ENCODE measurements around the gene NRAP.
"Not testable (repeated sequence)": the region's sequence is repeated elsewhere in the genome, so short reads cannot be mapped to it uniquely, and the experiment has no call there.

The NRAP gene

DNA sequence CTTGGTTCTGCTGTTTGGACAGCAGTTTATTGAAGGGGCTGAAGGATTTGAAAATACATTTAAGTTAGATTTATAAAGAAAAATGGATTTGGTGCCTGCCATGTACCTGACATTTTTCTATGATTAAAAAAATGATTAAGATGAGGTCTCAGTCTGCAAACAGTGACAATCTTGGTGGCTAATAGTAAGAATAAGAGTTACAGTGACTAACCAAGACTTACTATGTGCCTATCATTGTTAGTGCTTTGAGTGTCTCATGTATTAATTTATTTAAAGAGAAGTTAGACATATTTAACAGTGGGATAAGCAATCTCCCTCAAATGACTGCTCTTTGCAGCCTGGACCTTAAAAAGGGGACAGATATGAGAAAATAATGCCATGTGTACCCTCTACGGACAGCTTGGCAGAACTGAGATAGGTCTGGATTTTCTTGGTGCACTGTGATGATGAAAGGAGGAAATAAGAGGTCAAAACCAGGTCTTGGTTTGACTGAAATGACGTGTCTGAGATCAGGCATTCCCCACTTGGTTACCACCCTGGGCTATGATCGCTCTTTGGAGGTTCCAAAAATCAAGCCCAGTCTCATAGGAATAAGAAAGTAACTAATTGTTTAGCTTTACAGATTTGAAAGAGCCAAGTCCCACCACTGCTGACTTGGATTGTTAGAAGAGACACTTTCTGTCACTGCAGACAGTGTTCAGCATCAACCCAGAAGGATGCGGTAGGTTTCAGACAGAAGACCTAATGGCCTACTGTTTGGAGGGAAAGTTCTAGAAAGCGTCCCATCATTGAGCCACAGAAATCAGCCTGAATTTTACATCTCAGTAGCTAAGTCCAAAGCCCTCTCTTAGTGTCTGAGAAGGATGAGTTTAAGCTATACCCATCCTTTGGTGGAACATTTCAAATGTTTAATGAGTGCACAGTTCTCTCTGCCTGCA is 18.0 kb upstream of the NRAP start:
- no peak for FAIRE-seq

DNA sequence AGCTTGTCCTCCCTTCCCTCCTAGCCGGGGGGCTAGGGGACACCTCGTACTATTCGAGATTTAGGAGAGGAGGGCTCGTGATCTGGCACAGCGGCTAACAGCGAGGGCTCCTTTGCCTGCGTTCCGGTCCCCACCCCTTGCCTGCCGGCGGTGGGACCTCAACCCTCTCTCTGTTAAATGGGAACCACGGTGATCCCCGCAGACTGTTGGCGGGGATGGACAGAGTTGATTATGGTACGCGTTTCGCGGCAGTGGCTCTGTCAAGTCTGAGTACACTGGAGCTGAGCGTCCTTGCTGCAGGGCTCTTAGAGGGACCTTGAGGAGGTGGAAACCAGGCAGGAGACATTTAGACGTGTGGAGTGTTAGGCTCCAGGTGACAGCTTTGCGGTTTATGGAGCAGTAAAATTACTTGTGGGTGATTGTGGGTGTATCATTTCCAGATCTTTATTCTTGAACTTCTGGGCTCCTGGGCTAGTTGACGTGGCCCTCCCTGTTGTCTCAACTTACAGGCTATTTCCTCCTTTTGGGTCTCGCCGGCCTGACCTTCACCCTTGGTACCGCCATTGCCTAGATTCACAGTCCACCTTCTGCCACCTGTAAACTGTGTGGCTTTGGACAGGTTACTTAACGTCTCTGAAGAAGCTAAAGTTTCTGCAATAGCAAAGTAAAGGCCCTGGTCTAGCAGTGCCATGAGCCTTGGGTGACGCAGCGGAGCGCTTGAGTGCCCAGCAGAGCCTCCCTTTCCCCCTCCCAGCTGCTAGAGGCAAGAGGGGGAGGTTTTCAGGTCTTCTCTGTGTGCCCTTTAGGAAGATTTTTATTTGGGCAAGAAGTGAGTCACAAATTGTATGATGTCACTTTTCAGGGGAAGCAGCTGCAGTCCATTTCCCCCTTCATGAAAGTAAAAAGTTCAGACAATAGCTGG is 16.6 kb upstream of the NRAP start:
- FAIRE-seq, result no peak

DNA sequence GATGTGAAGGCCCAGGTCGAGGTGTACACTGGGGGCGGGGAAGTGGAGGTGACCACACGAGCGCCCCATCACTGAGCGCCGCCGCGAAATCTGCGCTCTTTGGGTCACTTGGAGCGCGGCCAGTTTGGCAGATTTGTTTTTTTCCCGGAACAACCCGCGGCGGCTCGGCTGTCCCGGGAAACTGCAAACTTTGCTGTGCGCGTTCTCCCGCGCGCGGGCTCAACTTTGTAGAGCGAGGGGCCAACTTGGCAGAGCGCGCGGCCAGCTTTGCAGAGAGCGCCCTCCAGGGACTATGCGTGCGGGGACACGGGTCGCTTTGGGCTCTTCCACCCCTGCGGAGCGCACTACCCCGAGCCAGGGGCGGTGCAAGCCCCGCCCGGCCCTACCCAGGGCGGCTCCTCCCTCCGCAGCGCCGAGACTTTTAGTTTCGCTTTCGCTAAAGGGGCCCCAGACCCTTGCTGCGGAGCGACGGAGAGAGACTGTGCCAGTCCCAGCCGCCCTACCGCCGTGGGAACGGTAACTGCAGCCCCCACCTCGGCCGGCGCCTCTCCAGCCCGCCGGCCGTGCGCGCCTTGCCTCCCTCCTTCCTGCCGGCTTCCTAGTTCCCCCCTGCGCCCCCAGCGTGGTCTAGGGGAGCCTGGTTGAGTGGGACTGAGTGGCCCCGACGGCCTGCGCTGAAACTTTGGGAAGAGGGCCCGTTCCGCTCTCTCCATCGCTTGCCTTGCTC is 15.8 kb upstream of the NRAP start, which contains the start of gene CASP7:
TSS of gene CASP7 (plus strand) at position 450 of the 727 bp plus-strand sequence. CDS start 17,582 bp downstream, outside the sequence.
- FAIRE-seq, result no peak

DNA sequence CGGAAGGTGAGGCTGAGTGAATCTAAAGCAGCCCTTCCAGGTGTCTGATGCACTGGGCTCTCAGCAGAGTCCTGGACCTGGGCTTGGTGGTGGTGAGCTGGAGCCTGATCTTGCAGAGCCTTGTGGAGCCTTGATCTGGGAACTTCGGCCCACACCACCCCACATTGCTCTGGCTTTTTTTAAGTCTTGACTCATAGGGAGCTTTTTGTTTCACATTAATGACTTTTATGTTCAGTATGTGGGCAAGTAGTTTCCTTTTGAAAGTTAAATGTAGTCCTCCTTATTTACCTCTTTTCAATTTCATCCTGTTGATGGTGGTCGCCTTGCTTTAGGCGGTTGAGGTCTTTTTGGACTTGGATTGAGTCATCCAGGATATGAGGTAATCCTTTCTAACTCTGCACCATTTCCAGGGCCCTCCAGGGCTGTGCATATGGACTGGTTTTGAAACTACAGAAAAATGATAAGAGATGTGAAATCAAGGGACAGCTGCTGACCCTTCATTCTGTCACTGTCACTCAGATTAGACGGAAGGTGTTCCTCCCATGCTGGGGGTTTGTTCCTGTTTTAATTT is 2.9 kb upstream of the NRAP start:
- no peak for FAIRE-seq

DNA sequence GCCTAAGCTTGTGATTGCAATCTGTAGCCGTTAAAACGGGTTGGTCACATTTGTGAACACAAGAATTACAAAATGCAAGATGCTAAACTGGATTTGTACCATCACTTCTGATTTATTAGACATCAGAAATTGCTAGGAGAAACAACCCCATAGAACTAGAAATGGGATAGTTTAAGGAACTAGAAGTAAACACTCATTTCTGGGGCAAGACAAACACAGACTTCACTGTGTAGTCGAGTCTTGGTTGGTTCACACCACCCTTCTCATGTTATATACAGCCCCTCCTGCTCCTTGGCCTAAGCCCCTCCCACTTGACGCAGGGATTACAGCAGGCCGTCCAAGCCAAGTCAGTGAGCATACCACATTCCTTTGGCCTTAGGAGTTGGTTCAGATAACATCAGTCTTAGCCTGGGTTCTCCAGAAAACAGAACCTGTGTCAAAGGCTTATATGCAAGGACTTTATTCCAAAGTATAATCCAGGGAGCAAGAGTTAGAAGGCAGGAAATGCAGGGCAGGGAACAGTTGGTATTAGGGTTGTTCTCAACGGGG is 2.0 kb upstream of the NRAP start:
- no peak for FAIRE-seq

DNA sequence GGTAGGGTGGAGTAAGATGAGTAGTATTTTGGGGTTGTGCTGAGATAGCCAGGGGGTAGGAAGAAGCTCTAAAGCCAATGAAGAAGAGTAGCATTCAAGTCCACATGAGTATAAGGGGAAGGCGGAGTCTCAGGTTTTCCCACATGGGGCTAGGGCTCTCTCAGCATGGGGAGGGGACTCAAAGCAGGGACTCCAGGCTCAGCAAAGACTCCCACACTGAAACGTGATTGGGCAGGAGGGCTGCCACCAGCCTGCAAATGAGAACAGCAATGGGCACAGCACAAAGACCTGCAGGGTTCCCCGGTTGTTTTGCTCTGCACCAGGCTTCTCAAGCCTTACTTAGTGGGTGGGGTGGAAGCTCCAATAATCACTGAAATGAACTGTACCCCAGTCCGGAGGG is 1.5 kb upstream of the NRAP start:
- FAIRE-seq, result no peak

DNA sequence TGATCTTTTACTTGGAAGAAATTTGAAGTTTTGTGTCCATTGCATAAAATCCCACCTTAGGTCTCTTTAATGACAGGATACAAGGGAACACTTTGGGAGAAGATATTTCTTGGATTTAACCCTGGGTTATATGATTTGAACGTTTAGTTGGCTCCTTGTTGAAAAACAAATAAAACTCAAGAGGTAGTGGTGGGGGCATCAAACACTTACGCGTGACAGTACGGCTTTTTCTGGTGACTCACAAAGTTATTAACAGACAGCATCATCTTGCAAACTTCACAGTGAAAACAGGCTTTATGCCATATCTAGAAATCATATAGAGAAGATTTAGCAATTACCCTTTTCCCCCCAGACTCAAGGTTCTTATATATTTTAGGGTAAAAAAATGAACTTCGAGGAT is 699 bp downstream of the NRAP start:
- FAIRE-seq, result no peak

DNA sequence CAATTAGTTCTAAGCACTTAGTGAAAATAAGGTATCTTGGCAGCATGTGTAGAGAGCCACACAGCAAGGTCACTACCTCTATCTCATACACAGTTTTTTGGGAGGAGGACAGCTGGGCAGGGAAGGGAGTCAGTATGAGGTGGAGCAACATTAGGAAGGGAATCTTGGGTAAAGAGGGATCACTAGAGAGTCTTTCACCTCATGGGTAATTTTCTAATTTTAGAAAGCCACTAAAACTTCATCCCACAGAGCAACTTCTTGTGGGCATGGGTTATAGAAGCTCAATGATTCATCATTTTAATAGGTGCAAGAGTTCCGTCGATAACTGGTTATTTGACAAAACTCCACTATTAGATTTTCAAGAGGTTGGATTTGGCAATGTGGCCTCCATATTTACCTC is 2.5 kb downstream of the NRAP start:
- FAIRE-seq, result no peak

DNA sequence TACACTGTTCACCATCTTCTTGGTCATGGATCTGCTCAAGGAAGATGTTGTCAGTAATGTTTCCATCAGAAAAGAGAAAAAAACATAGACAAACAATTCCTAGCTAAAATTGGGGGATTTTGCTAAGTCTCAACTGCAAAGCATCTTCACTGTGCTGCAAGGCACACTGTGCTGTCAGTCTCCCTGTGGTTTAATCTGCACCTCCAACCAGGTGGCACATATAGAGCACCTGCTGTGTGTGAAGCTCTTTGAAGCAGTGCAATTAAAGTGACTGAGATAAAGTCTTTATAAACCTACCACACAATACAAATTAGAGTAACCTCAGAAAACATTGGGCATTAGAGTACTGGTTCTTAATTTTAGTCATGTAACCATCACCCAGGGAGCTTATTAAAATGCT is 6.3 kb downstream of the NRAP start:
- FAIRE-seq, result no peak

DNA sequence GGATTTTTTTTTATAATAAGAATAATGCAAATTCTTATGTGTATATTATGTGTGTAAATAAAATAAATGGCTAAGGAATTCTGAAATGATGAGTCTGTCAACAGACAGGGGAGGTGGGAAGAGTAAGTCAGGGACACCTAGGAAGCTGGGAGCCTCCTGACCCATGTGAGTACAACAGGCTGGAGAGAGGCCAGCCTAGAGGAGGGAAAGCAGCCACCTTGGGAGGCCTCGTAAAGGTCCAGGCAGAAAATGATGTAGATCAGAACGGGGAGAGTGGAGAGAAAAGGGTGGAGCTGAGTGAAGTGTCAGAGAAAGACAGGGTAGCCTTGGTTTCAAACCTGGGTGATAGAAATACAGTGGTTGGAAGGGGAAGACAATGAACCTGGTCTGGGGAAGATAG is 6.9 kb downstream of the NRAP start:
- no peak for FAIRE-seq

DNA sequence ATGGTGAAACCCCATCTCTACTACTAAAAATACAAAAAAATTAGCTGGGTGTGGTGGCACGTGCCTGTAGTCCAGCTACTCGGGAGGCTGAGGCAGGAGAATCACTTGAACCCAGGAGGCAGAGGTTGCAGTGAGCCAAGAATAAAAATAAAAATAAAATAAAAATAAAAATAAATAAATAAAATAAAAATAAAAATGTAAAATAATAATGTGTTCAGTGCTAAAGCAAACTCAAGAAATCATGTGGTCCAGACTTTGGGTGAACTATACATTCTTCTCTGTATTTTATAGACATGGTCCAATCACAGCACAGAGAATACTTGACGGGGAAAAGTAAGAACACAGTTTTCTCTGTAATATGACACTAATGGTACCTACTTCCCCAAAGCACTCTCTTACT is 11.4 kb downstream of the NRAP start:
- not testable (repeated sequence) for FAIRE-seq

DNA sequence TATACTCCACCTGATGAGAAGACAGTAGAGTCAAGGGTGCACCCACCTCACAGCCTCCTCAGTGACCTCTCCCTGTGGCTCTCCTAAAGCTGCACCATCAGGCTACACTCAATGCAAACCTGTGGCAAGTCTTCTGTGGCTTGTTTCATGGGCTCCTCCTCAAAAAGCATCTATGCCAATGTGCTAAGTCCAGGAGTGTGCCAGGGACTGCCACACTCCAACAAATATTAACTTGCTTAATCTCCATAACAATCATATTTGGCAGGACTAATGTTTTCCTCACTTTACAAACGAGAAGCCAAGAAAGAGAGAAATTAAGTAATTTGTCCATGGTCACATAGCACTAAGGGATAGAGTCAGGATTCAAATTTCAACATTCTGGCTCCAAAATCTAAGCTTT is 11.9 kb downstream of the NRAP start:
- no peak for FAIRE-seq

DNA sequence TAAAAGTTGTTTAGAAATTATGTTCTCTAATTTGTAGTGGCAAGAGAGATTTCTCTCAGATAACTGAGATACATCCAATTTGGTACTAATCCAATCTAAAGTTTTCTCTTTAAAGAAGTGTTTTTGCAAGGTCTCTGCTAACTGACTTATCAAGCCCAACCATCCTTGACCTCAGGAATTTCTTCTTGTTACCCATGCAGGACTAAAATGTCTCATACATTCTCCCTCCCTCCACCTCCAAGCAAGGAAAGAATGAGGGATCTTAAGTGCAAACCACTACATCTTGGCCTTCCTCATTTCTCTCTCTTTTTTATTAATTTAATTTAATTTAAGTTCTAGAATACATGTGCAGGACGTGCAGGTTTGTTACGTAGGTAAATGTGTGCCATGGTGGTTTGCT is 12.8 kb downstream of the NRAP start:
- no peak for FAIRE-seq

DNA sequence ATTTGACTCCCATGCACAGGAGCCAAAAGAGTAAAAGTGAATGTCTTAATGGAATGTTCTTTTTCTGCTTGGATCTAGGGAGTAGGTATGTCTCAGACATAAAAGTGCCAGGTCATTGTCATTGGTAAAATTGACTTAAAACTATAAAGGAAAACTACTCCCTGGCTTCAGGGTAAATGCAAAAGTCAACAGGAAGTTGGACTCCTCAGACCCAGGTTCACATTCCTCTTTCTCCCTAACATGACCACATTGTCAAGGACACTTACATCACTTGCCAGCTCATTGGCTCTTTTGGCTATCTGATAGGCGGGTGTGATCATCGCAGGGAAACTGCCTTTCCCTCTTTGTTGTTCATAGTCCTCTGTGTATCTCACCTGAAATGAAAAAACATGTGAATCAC is 13.7 kb downstream of the NRAP start:
- FAIRE-seq, result no peak

DNA sequence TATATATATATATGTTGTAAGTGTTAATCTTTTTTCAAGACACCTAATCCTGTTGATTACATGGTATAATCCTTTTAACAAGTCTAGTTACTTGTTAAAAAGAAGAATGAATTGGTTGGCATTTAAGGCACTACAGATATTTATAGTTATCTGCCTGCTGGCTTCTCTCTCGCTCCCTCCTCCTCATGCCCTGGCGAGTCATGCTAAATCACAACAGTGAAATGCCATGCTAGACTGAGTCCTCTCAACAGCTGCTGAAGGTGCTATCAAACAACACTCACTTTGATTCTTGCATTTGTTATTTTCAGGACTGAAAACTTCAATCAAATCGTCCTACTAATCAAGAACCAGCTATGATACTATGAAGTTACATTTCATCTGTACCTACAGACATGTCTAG is 15.4 kb downstream of the NRAP start:
- FAIRE-seq, result no peak

DNA sequence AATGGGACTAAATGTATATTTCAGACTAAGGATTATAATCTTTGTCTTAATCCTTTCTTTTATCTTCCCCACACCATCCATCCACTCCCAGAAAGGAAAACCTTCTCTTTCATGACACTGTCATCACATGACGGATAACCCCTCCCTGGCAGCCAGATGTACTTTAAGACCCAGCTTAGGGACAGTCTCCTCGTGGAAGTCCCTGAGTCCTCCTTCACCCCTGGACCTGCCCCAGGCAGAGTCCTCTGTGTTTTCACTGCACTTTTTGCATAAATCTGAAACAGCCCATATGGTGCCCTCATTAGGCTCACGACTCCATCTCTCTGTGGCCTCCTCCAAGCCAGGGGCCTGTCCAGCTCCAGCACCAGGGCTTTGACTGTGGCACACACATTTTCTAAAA is 16.0 kb downstream of the NRAP start:
- FAIRE-seq, result no peak

DNA sequence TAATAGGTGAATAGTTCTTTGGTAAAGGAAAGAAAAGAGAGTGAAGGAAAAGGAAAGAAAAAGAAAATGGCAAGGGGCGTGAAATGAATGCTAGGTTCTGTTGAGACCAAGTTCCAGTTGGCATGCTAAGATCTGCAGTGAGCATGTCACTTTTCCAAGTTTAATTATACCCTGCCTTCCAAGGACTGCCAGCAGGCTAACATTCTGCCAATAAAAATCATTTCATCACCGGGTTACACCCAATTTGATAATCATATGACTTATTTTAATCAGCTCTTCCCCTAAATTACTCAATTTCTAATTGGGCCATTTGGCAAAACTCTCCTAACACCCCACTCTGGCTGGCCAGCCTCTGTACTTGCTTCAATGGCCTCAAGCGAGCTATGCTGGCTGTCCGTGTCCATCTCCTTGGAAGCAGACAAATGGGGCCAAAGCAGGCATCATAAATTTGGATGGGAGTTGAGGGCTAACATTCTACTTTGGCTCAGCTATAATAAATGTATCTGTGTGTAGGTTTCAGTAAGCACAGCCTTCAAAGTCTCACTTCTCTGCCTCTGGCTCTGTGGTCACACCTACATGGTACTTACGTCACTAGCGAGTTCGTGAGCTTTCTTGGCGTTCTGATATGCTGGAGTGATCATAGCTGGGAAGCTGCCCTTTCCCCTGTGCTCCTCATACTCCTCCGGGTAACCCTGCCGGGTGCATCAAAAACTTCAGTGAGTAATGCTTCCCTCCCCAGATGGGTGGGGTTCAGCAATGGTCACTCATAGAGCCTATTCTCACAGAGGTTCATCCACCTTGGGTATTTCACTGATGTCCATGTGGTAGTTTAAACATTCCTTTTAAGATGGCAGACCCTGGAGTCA is 17.3 kb downstream of the NRAP start:
- no peak for FAIRE-seq

DNA sequence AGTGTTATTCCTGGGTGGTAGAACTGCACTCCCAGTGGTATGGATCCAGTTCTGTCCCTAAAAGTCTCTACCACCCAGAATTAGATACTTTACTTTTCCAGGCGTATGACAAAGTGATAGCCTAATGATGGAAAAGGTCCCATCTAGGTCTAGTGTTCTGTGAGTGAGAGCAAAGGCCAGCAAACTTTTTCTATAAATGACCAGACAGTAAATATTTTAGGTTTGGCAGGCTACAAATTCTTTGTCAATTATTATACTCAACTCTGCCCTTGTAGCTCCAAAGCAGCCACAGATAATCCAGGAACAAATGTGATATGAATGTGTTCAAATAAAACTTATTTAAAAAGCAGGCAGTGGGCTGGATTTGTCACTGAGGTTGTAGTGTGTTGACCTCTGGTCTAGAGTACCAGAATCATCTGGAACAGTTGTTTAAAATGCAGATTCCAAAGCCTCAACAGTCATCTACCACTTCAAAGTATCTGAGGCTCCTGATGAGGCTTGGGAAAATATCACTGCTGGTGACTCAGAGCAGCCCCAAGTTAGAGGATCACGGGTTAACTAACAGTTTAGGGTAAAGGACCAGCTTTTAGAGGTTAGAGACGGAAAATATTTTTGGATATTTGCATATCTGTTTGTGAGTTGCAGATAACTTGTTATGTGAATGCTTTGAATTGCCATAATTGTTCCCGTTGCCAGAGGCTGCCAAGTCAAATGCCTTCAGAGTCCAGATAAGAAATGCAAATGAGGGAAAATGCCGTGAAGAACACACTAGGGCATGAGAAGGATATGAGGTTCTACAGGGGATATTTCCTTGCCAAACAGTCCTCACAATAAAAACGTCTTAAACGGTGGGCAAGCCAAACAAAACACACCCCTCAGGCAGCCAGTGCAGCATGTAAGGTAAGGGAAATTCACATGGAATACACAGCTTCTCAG is 19.4 kb downstream of the NRAP start:
- FAIRE-seq, result no peak

DNA sequence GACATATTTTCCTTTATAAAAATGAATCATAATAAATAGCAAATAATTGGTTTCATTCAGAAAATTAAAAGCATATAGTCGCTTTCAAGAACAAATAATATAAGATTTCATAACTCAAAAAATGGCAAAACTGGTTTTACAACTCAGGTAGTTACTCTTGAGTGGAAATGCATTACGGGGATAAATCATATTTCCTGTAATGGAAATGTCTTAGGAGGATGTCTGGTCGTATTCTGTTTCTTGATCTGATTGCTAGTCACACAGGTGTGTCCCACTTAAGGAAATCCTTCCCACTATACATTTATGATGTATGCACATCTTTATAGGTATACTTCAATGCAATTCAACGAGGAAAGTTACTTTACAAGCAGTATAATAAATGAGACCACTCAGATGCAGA is 20.7 kb downstream of the NRAP start:
- peak; percentile 76 for FAIRE-seq

DNA sequence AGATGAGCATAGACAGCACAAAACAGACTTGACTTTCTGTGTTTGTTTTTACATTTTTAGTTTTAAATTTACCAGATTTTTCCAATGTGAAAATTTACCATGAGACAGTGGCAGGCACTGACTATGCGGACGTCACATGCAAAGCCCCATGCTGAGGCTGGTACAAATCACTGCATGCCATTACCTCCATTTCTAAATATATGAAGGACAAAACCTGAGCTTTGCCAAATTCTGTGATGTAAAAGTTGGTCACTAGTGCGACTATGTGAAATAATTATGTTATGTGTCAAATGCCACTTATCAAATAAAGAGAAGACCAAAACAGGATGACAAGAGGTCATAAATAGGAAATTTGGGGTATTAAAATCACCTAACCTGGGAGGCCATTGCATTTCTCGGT is 22.1 kb downstream of the NRAP start:
- no peak for FAIRE-seq
